GM19372 (cell line): ENCODE results near the gene ZBTB44.

Experiments used
- ATAC-seq: cut with Tn5 transposase; IDR thresholded peaks from one replicate; pipeline ENCODE4 v1.9.1; 2021; ENCODE audit warnings: mild to moderate bottlenecking, low read depth, moderate library complexity; ENCODE audit not compliant: unreplicated experiment

Gene ZBTB44

DNA sequence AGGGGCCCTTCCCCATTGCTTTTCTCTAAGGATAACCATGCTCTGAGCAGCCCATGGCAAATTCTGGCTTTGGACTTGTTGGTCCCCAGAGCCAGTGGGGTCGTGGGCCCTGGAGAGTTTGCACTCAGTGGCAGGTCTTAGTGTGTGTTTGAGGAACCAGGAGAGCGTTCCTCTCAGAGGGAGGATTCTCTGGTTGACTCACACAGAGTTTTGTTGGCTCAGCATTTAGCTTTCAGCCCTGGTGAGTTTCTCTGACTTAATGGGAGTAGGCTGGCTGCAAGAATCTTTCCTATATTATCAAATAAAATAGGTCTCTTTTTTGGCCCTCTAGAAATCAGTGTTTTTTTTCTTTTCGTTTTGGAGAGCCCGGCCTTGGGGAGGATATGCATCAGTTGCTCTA lies 134.2 kb downstream of the ZBTB44 start:
- no peak for ATAC-seq

DNA sequence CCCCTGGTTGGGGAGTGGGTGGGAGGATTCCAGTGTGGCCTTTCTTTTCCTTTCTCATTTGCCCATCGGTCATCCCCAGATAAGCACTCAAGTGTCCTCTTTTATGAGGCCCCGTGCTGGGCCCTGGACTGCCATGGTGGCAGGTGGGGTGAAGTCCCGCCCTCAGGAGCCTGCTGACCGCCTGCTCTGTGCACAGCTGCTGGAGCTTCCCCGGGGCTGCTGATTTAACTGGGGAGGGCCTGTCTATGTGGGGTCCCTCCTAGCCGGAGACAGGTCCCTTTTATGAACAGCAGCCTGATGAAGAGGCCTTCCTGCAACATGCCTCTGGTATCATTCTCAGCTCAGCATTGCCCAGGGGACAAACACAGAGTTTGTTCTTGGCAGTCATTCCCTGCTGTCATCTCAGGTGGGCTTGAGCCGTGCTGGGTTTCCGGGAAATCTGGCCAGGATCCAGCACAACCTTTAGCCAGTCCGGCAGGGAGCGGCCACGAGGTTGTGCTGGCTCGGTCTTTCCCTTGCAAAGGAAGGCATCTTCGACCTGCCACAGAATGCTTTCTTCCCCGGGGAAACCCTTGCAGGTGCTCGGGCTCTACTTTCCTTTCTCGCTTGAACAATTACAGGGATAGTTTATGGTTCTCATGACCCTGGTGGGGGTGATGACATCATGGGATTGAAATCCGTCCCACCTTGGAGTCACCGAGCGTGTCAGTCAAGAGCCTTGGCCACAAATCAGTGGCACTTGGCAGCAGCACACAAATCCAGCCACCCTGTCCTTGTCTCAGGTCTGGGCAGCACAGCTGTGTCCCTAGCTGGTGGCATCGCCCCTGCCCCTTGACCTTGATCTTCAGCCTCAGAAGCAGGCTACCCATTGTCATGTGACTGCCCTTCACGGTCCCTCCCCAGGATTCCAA lies 135.1 kb downstream of the ZBTB44 start:
- ATAC-seq, result no peak

GRCh38 chr11:130178441-130179339 lies 136.0 kb downstream of the ZBTB44 start:
- no peak for ATAC-seq

GRCh38 chr11:130177782-130178181 lies 136.9 kb downstream of the ZBTB44 start:
- ATAC-seq, result no peak
